Measurements from ENCODE around the gene LAPTM4A.

Gene LAPTM4A

DNA sequence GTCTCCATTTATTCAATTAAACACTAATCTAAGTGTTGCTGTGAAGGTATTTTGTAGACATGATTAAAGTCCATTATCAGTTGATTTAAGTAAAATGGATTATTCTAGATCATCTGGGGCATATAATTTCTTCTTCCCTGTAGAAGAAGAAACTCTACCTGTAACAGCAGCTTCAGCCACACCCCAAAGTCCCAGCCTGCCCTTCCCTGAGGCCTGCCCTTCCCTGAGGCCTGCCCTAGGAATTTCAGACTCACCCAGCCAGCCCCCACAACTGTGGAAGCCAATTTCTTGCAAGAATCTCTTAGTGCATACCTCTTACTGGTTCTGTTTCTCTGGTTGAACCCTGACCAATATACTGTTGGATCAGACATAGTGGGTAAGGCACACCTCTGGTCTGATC is 13.4 kb upstream of the LAPTM4A start:
- CTCF ChIA-PET: interaction anchor here (1.2 kb wide), 1 partner anchor 13 kb away, joined by 3 read pairs; the partner anchor contains the start of gene LAPTM4A
- TF ChIP-seq, protein P1, sequence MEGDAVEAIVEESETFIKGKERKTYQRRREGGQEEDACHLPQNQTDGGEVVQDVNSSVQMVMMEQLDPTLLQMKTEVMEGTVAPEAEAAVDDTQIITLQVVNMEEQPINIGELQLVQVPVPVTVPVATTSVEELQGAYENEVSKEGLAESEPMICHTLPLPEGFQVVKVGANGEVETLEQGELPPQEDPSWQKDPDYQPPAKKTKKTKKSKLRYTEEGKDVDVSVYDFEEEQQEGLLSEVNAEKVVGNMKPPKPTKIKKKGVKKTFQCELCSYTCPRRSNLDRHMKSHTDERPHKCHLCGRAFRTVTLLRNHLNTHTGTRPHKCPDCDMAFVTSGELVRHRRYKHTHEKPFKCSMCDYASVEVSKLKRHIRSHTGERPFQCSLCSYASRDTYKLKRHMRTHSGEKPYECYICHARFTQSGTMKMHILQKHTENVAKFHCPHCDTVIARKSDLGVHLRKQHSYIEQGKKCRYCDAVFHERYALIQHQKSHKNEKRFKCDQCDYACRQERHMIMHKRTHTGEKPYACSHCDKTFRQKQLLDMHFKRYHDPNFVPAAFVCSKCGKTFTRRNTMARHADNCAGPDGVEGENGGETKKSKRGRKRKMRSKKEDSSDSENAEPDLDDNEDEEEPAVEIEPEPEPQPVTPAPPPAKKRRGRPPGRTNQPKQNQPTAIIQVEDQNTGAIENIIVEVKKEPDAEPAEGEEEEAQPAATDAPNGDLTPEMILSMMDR (IDR thresholded peaks at IDR 0.05; ENCODE audit: insufficient read depth, low read length, missing control alignments): no peak
- POLR2A ChIA-PET: no interaction called here

DNA sequence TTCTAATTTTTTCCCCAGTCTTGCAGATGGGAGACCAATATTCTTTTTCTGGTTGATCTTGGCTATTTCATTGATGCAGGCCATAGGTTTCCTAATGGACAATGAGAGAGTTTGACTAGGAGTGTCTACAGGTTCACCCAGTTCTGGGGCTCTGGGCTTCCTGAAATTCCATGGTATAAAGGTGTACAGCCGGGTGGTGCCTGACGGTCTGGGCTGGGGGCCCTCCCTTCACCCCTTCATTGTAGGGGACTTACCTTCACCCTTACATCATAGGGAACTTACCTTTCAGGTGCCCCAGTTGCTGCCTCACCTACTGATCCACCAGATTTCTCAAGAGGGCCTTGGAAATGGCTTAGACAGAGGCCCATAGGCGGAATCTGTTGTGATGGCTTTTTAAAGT is 13.0 kb upstream of the LAPTM4A start:
- CTCF ChIA-PET: interaction anchor here (3.8 kb wide), 1 partner anchor 49 kb away, joined by 21 read pairs; no protein-coding TSS in a partner anchor
- POLR2A ChIA-PET: no interaction called here
- no peak for DNase-seq (ENCODE audit: low read depth, low spot score)
- TF ChIP-seq, protein P1 (IDR thresholded peaks at IDR 0.05; ENCODE audit: insufficient read depth, low read length, missing control alignments): no peak
- no peak overlapping the region for H3K4me3 ChIP-seq (ENCODE audit: low read depth, low read length)

More for the DNA sequence above, 13.4 kb upstream of the LAPTM4A start:
- H3K4me3 ChIP-seq (ENCODE audit: low read depth, low read length): no peak overlapping the region
- no peak for DNase-seq (ENCODE audit: low read depth, low spot score)

DNA sequence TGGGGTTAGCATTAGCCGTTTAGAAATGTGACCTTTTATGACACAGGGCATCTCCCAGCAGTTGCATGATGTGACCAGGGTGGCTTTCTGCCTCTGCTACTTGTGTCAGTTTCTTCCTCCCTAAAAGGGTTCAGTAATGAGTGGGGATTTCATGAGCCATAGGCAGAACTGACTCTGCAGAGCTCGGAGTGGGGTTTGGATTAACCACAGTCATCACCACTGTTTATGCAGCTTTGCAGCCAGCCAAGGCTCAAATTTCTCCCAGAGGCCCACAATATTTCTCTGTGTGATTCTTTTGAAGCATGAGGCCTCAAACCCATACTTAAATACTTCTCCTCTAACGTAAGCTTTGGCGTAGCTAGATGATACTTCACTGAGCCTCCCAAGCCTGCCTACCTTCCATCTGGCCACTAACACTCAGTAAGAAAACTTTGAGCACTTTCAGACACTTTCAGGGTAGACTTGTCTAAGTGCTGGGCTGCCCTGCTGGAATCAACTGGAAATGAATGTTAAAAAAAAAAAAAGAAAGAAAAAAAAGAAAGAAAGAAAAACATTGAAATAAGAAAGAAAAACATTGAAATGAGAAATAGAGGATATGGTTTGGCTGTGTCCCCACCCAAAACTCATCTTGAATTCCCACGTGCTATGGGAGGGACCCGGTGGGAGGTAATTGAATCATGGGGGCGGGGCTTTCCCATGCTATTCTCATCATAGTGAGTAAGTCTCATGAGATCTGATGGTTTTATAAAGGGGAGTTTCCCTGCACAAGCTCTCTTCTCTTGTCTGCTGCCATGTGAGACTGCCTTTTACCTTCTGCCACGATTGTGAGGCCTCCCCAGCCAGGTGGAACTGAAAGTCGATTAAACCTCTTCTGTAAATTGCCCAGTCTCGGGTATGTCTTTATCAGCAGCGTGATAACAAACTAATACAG is 11.5 kb upstream of the LAPTM4A start:
- peak; percentile 90 for DNase-seq (ENCODE audit: low read depth, low spot score)
- H3K4me3 ChIP-seq (ENCODE audit: low read depth, low read length): no peak overlapping the region
- TF ChIP-seq, protein P1 (IDR thresholded peaks at IDR 0.05; ENCODE audit: insufficient read depth, low read length, missing control alignments): no peak
- CTCF ChIA-PET: interaction anchor here (0.8 to 3.8 kb wide), 4 partner anchors 11 to 48 kb away, joined by 3 to 21 read pairs (median 6); partner anchors contain the start of gene LAPTM4A
- POLR2A ChIA-PET: interaction anchor here (0.7 to 2.4 kb wide), 7 partner anchors 9 to 34 kb away, joined by 3 to 22 read pairs (median 6); partner anchors contain the start of gene LAPTM4A

DNA sequence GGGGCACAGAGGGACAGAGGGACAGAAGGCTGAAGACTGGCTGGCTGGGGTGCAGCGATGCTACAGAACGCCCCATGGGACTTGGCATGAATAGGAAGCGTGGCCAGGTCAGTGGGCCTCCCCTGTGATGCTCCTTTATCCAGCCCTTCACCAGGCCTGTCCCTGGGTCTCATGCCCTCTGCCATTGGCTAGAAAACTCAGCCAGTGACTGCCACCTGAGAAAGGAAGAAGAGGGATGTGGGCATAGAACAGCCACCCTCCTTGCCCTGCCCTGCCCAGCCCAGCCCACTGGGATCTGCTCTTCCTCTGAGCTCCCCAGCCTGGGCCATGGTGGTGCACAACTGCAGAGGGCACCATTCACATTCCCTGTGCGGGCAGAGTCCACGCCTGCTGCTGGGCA is 10.5 kb upstream of the LAPTM4A start:
- DNase-seq (ENCODE audit: low read depth, low spot score): no peak
- TF ChIP-seq, protein P1 (IDR thresholded peaks at IDR 0.05; ENCODE audit: insufficient read depth, low read length, missing control alignments): no peak
- no peak overlapping the region for H3K4me3 ChIP-seq (ENCODE audit: low read depth, low read length)
- POLR2A ChIA-PET: interaction anchor here (0.6 to 2.4 kb wide), 8 partner anchors 9 to 123 kb away, joined by 3 to 22 read pairs (median 6); partner anchors contain the start of gene LAPTM4A
- CTCF ChIA-PET: interaction anchor here (0.8 to 3.8 kb wide), 5 partner anchors 10 to 164 kb away, joined by 3 to 21 read pairs (median 6); partner anchors contain the start of gene LAPTM4A

DNA sequence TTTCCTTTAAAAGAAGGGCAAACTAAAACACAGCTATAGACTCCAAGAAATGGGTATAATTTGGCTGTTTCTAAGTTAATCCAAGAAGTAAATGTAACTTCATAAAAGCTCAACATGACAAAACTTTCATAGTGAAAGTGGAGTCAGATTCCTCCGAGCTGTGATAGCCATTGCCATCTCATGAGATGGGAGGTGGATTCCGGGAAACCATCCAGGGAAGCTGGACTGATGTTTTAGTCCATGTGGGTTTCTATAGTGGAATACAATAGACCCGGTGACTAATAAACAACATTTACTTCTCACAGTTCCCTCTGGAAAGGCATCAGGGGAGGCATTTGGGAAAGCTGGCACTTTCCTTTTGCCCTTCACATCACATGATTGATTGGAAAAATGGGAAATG is 10.0 kb upstream of the LAPTM4A start:
- H3K4me3 ChIP-seq (ENCODE audit: low read depth, low read length): no peak overlapping the region
- CTCF ChIA-PET: interaction anchor here (1.1 to 3.8 kb wide), 5 partner anchors 10 to 164 kb away, joined by 3 to 21 read pairs (median 6); partner anchors contain the start of gene LAPTM4A
- POLR2A ChIA-PET: interaction anchor here (0.6 to 2.4 kb wide), 3 partner anchors 10 to 124 kb away, joined by 3 to 22 read pairs (median 5); partner anchors contain the start of gene LAPTM4A
- TF ChIP-seq, protein P1 (IDR thresholded peaks at IDR 0.05; ENCODE audit: insufficient read depth, low read length, missing control alignments): no peak
- no peak for DNase-seq (ENCODE audit: low read depth, low spot score)

DNA sequence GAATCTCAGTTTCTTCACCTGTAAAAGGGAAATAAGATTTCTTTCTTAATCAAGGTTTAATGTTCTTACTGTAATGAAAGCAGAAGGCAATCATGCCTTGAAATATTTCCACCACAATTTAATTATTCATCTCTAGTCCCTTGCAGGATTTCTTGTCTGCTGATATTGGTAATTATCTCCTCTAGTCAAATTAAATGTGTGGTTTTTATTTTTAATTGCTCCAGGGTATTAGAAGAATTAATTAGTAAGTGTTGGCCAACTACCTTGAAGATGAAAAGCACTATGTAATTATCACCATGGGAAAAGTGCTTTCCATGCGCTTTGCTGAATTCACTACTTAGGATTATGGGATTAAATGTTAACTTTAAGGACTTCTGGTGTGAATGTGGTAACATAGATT is 8.7 kb upstream of the LAPTM4A start:
- TF ChIP-seq, protein P1 (IDR thresholded peaks at IDR 0.05; ENCODE audit: insufficient read depth, low read length, missing control alignments): no peak
- DNase-seq (ENCODE audit: low read depth, low spot score): no peak
- CTCF ChIA-PET: interaction anchor here (1.1 to 1.8 kb wide), 5 partner anchors 9 to 45 kb away, joined by 3 to 7 read pairs (median 3); partner anchors contain the start of gene LAPTM4A
- POLR2A ChIA-PET: no interaction called here
- no peak overlapping the region for H3K4me3 ChIP-seq (ENCODE audit: low read depth, low read length)

Measured in AG04449 (cell line).